GM12891 (cell line): ENCODE results near the gene B4GALT5.

ENCODE experiments used
- POLR2A ChIP-seq: IDR thresholded peaks from 2 replicates; pipeline ENCODE4 v1.6.1; 2011; ENCODE audit warnings: low read depth, low read length, control low read depth
- SPI1 ChIP-seq: IDR thresholded peaks from 2 replicates; pipeline ENCODE4 v1.6.1; 2011; ENCODE audit warnings: low read depth, low read length, control low read depth

DNA sequence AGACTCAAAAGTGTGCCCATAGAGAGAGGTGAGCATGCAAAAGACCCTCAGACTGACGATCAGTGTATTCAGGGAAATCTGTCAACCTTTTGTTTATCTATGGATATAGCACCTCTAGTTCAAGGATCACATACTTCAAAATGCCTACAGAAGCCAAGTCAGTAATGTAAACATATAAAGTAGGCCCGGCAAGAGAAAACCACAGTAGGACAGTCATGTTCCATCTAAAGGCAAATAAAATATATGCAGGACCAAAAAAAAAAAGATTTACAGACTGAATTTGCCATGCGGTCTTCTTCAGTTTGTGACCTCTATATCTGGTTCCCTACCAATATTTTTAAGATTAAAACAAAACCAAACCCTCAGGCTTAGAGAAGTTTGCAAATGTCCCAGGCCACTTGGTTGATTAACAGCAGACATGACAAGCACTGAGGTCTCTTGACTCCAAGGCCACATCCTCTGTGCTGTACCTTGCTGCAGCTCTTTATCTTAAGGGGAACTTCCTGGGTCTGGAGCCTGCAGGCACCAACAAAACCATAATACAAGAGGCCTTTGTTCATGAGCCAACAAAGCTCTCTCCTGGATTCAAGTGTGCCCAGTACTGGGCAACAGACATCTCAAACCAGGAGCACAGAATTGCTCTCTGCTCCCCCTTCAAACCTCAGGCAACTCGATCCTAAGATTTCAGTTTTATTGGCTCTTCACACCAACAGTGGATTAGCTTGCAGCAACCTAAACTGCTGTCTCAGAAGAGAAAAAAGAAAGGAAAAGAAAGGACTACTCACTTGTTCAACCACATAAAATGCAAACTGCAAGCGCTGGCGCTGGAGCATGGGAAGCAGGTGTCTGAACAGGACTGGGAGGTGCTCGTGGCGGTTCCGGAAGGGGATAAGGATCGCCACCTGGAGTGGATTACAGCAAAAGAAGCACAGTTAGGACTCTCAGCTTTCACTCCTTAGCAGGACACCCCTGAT, 71.7 kb downstream of the B4GALT5 start:
- TF ChIP-seq POLR2A: no peak
- no peak for TF ChIP-seq SPI1
